NCI-H1105 treated with DMSO at 0.1 percent for 48 hours (cell line): ENCODE measurements around the gene AKR1C4.
"Not testable (repeated sequence)": the region's sequence is repeated elsewhere in the genome, so short reads cannot be mapped to it uniquely, and the experiment has no call there.

Source experiments
- DNase-seq: peaks from one replicate; lab custom pipeline; 2025; lab: John Stamatoyannopoulos, UW

The AKR1C4 gene

DNA sequence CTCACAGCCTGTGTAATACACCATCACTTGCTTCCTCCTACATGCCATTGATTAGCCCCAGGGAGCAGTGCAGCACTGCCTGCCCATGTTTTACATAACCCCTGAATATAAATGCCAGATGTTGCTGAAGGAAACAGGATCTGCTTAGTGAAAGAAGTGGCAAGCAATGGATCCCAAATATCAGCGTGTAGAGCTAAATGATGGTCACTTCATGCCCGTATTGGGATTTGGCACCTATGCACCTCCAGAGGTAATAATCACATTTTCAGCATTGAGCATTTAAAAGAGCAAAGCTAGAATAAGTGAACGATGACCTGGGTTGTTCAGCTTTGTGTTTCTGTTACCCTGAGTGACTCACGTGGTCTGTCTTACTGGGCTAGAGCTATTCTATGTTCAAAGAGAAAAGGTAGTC, at the start of gene AKR1C4:
TSS of gene AKR1C4 (plus strand) at position 136 of the 412 bp plus-strand sequence. CDS start at position 167, 31 bp downstream.
- DNase-seq = no peak

GRCh38 chr10:5146920-5147254, 49.8 kb upstream of the AKR1C4 start:
- no peak for DNase-seq

- no peak for DNase-seq
Observed at GRCh38 chr10:5147255-5147980, 49.2 kb upstream of the AKR1C4 start.

- DNase-seq = no peak
Observed at GRCh38 chr10:5147981-5148677, 48.5 kb upstream of the AKR1C4 start.

GRCh38 chr10:5148678-5149032, 48.0 kb upstream of the AKR1C4 start:
- DNase-seq = no peak

- DNase-seq = no peak
Observed at GRCh38 chr10:5151076-5151475, 45.6 kb upstream of the AKR1C4 start.

GRCh38 chr10:5155951-5156350, 40.7 kb upstream of the AKR1C4 start:
- no peak for DNase-seq

DNA sequence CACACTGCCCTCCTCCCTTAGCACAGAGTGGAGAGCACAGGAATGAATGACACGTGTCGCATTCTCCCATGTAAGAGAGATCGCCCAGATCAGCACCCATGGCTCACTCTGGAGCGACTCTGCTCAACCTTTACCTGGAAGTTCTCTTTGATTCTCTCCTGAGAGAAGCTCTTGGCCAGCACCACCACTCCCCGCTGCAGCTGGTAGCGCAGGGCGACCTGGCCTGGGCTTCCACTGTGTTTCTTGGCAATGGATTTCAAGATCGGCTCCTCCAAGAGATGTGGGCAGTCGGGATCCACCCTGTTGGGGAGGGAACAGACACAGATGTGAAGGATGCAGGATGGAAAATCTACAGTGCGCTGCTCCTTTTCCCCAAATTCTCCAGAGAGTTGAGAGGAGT, 39.1 kb upstream of the AKR1C4 start:
- DNase-seq = no peak

DNA sequence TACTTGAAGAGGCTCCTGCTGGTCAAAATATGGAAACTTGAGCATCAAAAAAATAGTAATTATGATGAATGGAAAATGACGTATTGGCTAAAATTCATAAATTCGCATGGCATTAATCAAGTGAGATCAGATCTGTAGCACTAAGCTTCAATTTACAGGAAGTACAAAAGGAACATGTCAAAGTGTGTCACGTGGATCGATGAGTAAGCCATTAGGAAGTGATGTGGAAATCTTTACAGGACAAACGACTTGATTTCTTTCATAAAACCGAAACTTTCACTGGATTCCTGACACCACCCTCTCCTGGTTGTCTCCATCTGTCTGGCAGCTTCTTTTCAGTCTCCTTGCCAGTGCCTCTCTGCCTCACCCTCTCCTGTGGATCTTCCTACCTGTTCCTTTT, 37.5 kb upstream of the AKR1C4 start:
- DNase-seq = no peak

DNA sequence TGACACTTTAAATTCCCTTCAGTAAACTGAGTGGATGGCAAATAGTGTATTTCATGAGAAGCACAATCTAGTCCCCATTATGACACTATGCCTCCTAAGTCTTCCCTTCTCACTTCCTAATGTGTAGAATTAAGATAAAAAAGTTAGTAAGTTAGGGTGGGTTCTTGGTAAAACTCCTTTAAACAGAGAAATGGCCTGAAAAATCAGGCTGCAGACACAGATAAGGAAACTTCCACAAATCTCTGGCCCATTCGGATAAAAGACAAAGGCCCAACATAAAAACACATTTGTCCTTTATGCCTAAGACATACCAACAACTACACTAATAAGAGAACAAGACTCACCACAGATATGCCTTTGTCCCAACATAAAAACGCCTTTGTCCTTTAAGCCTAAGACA, 33.1 kb upstream of the AKR1C4 start:
- no peak for DNase-seq

DNA sequence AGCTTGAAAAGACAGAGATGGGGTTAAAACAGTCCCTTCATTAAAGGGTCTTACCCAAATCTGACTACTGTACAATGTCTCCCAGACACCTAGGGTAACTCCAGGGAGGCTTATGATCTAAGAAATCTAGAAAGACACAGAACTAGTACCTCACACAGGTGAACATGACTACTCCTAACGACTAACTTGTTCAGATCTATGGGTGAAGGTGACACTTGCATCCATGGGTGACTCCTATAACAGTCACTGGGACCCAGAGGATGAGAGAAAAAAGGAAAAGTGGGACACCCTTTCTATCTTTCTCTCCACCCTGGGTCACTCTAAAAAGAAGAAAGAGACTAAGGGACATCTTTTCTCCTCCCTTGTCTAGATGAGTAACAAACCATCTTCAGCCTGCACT, 30.9 kb upstream of the AKR1C4 start:
- no peak for DNase-seq

DNA sequence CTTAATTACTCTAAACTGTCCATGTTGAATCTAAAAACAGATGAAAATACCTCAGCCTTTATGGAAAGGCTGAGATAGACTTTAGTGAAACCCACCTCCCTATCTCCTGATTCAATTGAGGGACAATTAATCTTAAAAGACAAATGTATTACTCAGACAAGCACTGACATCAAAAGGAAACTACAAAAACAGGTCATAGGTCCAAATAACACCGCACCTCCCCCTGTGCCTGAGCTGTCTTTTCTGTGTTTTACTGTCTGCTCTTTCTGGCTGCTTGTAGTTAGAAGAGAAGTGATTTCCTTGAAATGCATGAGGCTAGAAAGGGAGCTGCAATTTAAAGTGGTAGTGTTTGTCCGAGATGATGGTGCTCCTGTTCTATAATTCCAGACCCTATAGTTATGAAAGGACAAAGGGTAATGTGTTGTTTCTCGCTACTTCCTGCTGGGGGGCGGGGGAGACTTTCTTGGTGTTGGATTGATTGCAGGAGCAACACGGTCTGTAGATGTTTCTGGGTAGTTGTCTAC, 27.7 kb upstream of the AKR1C4 start:
- DNase-seq = no peak

GRCh38 chr10:5175581-5175980, 21.1 kb upstream of the AKR1C4 start:
- not testable (repeated sequence) for DNase-seq

- DNase-seq = not testable (repeated sequence)
Observed at GRCh38 chr10:5180503-5180902, 16.1 kb upstream of the AKR1C4 start.

- no peak for DNase-seq
Observed at GRCh38 chr10:5183923-5184322, 12.7 kb upstream of the AKR1C4 start.

- DNase-seq = no peak
Observed at GRCh38 chr10:5184987-5185775, 11.5 kb upstream of the AKR1C4 start, which contains the start of gene AKR1C8. AKR1C8 (minus strand) TSS chr10:5185150; CDS start chr10:5185104, 46 bp downstream.

GRCh38 chr10:5187867-5188266, 8.8 kb upstream of the AKR1C4 start:
- no peak for DNase-seq

- no peak for DNase-seq
Observed at GRCh38 chr10:5188358-5188757, 8.3 kb upstream of the AKR1C4 start.

GRCh38 chr10:5194431-5194830, 2.2 kb upstream of the AKR1C4 start:
- DNase-seq = no peak

- no peak for DNase-seq
Observed at GRCh38 chr10:5195727-5196374, 786 bp upstream of the AKR1C4 start.

DNA sequence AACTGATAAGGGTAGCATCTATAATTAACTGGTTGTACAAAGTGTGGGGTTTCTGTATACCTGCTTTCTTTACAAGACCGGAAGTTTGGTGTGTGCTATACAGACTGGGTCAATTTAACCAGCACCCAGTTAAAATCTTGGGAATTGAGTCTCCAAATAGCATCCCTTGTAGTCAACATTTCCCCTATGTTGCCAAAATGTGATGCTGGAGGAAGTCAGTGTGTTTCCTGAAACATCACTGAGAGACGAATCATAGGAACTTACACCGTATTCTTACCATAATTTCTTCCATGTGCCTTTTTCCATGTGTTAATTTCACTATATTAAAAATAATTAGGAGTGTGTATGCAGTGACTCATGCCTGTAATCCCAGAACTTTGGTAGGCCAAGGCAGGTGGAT, 1.7 kb downstream of the AKR1C4 start:
- DNase-seq = no peak

- DNase-seq = no peak
Observed at GRCh38 chr10:5199398-5199797, 2.8 kb downstream of the AKR1C4 start.
